HepG2 (cell line): Measurements from ENCODE around the gene SNX11. TPM values are rescaled to one million over a fixed set of nuclear protein-coding genes. Genes with fewer than 3 reads are reported as not detected.

Experiments
- ATAC-seq: fragments of 200-7000 bp; cut with Tn5 transposase; 3 replicates; pipeline ENCODE4 v1.9.1; 2020; ENCODE audit warnings: mild to moderate bottlenecking, moderate library complexity
- BruUV-seq: library from RNA; stranded (reverse); fragments of 400-500 nt; replicated peaks from 2 replicates; lab custom pipeline; 2021; lab: Mats Ljungman, UMichigan
- CTCF ChIA-PET: fragments of 300-600 bp; formaldehyde crosslinking; extraction: SDS; loops from one replicate; lab custom pipeline; 2021; ENCODE audit warnings: low total read pairs, inconsistent platforms, low intra/inter-chr PET ratio; lab: Yijun Ruan, JAX
- POLR2A ChIA-PET: fragments of 350-600 bp; sonication (Branson Sonifier 250); formaldehyde crosslinking; loops from one replicate; lab custom pipeline; 2020; ENCODE audit warnings: antibody characterized with exemption, inconsistent platforms; lab: Yijun Ruan, JAX
- DNase-seq: peaks from one replicate; pipeline ENCODE4 v3.0.0-alpha.2; 2015; ENCODE audit warnings: low spot score
- FAIRE-seq: peaks from 3 replicates; lab custom pipeline; 2011; peaks lifted over from hg19 to GRCh38; lab: Jason Lieb, UNC
- H2AFZ ChIP-seq: one replicate; pipeline ENCODE4 v1.6.1; 2011; ENCODE audit warnings: low read length, inconsistent platforms
- H3K27ac ChIP-seq: fragments of 300-600 bp; 3 replicates; pipeline ENCODE4 v1.8.0; 2011; ENCODE audit warnings: mixed run types, mild to moderate bottlenecking, mixed read lengths, low read length, inconsistent platforms; ENCODE audit not compliant: insufficient read depth; ENCODE audit errors: extremely low read length
- H3K27me3 ChIP-seq, 2 experiments: fragments of 200-600 bp in 1 of 2; 2 replicates in 1 of 2; 3 replicates in 1 of 2; pipeline versions ENCODE4 v1.6.0 to v1.8.0; 2011; ENCODE audit warnings: low read length in 2 of 2, mild to moderate bottlenecking in 2 of 2, moderate library complexity in 2 of 2, inconsistent platforms in 1 of 2; ENCODE audit not compliant: insufficient read depth in 2 of 2, control insufficient read depth in 1 of 2
- H3K36me3 ChIP-seq, 2 experiments: fragments of 200-600 bp in 1 of 2; replicated peaks in 1 of 2; 2 replicates in 1 of 2; 3 replicates in 1 of 2; pipeline versions ENCODE4 v1.5.1 to v1.8.0; 2011; ENCODE audit warnings: low read length in 2 of 2, inconsistent platforms in 1 of 2; ENCODE audit not compliant: insufficient read depth in 2 of 2, control insufficient read depth in 1 of 2
- H3K4me1 ChIP-seq: 2 replicates; pipeline ENCODE4 v1.5.1; 2012; ENCODE audit warnings: low read length, inconsistent platforms; ENCODE audit not compliant: insufficient read depth
- H3K4me2 ChIP-seq: 2 replicates; pipeline ENCODE4 v1.6.0; 2011; ENCODE audit warnings: low read depth, low read length, inconsistent platforms
- H3K4me3 ChIP-seq, 3 experiments: fragments of 200-600 bp in 1 of 3; sonication (generic), shearing (Covaris generic) in 1 of 3; replicated peaks in 1 of 3; 2 replicates each; pipeline ENCODE4 v1.5.1; 2011 to 2016; ENCODE audit warnings: low read length in 3 of 3, inconsistent platforms in 2 of 3, low read depth in 2 of 3, mild to moderate bottlenecking in 2 of 3, control low read depth in 1 of 3, mixed read lengths in 1 of 3; ENCODE audit not compliant: insufficient read depth in 1 of 3
- H3K79me2 ChIP-seq: one replicate; pipeline ENCODE4 v1.6.1; 2011; ENCODE audit warnings: low read length, inconsistent platforms; ENCODE audit not compliant: insufficient read depth
- H3K9ac ChIP-seq: 2 replicates; pipeline ENCODE4 v1.6.0; 2011; ENCODE audit warnings: mild to moderate bottlenecking, low read depth, low read length, inconsistent platforms; ENCODE audit not compliant: insufficient read depth
- H3K9me3 ChIP-seq: 2 replicates; pipeline ENCODE4 v1.5.1; 2012; ENCODE audit warnings: mild to moderate bottlenecking, low read length
- H4K20me1 ChIP-seq: 2 replicates; pipeline ENCODE4 v1.6.0; 2011; ENCODE audit warnings: inconsistent platforms, mild to moderate bottlenecking, low read length, moderate library complexity; ENCODE audit not compliant: insufficient read depth
- DMAP1 ChIP-seq: IDR thresholded peaks from 2 replicates; pipeline ENCODE4 v1.6.1; 2016
- FIP1L1 ChIP-seq: fragments of 200-400 bp; formaldehyde crosslinking; IDR thresholded peaks from 2 replicates; pipeline ENCODE4 v1.6.1; 2018; ENCODE audit warnings: low read depth, mild to moderate bottlenecking, low read length, moderate library complexity, borderline replicate concordance; ENCODE audit not compliant: insufficient read depth
- FOXA1 ChIP-seq, 2 experiments: fragments of 450-650 bp in 1 of 2; sonication (generic) in 1 of 2; formaldehyde crosslinking in 1 of 2; IDR thresholded peaks; 2 replicates each; pipeline versions ENCODE4 v1.4.0 to v1.6.1; 2016 to 2020; ENCODE audit warnings: missing genetic modification reagents in 1 of 2
- HNF4A ChIP-seq: sonication (generic); formaldehyde crosslinking; IDR thresholded peaks from 2 replicates; pipeline ENCODE4 v1.4.0; 2020; ENCODE audit warnings: missing genetic modification reagents
- HNRNPLL ChIP-seq: fragments of 200-400 bp; formaldehyde crosslinking; IDR thresholded peaks from 2 replicates; pipeline ENCODE4 v1.6.1; 2017; ENCODE audit warnings: mild to moderate bottlenecking, low read depth, low read length; ENCODE audit not compliant: poor library complexity, severe bottlenecking
- KDM3A ChIP-seq: IDR thresholded peaks from 2 replicates; pipeline ENCODE4 v1.6.1; 2018; ENCODE audit warnings: low read depth, missing compliant biosample characterization
- MAX ChIP-seq: IDR thresholded peaks from 2 replicates; pipeline ENCODE4 v1.6.1; 2012; ENCODE audit warnings: inconsistent platforms
- MYNN ChIP-seq: sonication (generic); formaldehyde crosslinking; IDR thresholded peaks from 2 replicates; pipeline ENCODE4 v1.4.0; 2020; ENCODE audit warnings: mild to moderate bottlenecking, low read depth, missing genetic modification reagents
- RBFOX2 ChIP-seq: fragments of 200-400 bp; formaldehyde crosslinking; IDR thresholded peaks from 2 replicates; pipeline ENCODE4 v1.6.1; 2017; ENCODE audit warnings: low read depth, mild to moderate bottlenecking, low read length
- TERF1 ChIP-seq: sonication (generic); formaldehyde crosslinking; IDR thresholded peaks from 2 replicates; pipeline ENCODE4 v1.8.0; 2022; ENCODE audit warnings: mild to moderate bottlenecking, missing genetic modification reagents, moderate library complexity
- ZNF224 ChIP-seq: sonication (generic); formaldehyde crosslinking; IDR thresholded peaks from 2 replicates; pipeline ENCODE4 v1.5.0; 2020; ENCODE audit warnings: mild to moderate bottlenecking, missing genetic modification reagents
- ZNF275 ChIP-seq: sonication (generic); formaldehyde crosslinking; IDR thresholded peaks from 2 replicates; pipeline ENCODE4 v1.8.0; 2022; ENCODE audit warnings: missing genetic modification reagents, mild to moderate bottlenecking, inconsistent platforms, borderline replicate concordance
- ZNF772 ChIP-seq: sonication (generic); formaldehyde crosslinking; IDR thresholded peaks from 2 replicates; pipeline ENCODE4 v1.5.0; 2020; ENCODE audit warnings: mild to moderate bottlenecking, missing genetic modification reagents
- ZNF776 ChIP-seq: sonication (generic); formaldehyde crosslinking; IDR thresholded peaks from 2 replicates; pipeline ENCODE4 v1.4.0; 2020; ENCODE audit warnings: mild to moderate bottlenecking, missing genetic modification reagents
- WGBS: methylation state at CpG from one replicate; pipeline ENCODE4 v1.1.6; 2017; ENCODE audit warnings: low lambda C conversion rate; 5-methylcytosine and 5-hydroxymethylcytosine counted together
- in situ Hi-C: cut with HindIII; loops from 2 replicates; pipeline ENCODE4 v1.10.0; 2017; ENCODE audit warnings: low pct_unique_long_range_greater_than_20kb; ENCODE audit not compliant: extremely low pct_ligation_motif_present
- intact Hi-C: fragments of 100-400 bp; cut with micrococcal nuclease; formaldehyde crosslinking; loops from one replicate; pipeline ENCODE4 v1.10.0; 2022; ENCODE audit not compliant: unreplicated experiment
- polyA plus RNA-seq, 8 experiments: library from polyadenylated mRNA; depleted of rRNA in 3 of 8; stranded (reverse) in 7 of 8; unstranded in 1 of 8; fragments of >200 nt; fragmentation: Illumina TruSeq in 4 of 8; extraction: Trizol in 4 of 8; gene quantifications; 2 replicates each; pipeline versions ENCODE4 v1.2.1 to v1.2.3, GENCODE V29; 2011 to 2016; ENCODE audit warnings: low read depth in 4 of 8, missing spikeins in 1 of 8, mixed read lengths in 1 of 8; ENCODE audit not compliant: insufficient read depth in 1 of 8
- total RNA-seq, 5 experiments: library from RNA; depleted of rRNA; stranded (reverse); fragments of >200 nt; fragmentation: Illumina TruSeq; extraction: Trizol; gene quantifications; 2 replicates each; pipeline ENCODE4 v1.2.3, GENCODE V29; 2016; ENCODE audit warnings: low read depth in 1 of 5
- TF ChIP-seq, protein P1 (sequence below): sonication (generic); formaldehyde crosslinking; IDR thresholded peaks from 2 replicates; pipeline ENCODE4 v1.4.0; 2020; ENCODE audit warnings: mild to moderate bottlenecking, missing genetic modification reagents
- TF ChIP-seq, protein P2 (sequence below): sonication (generic); formaldehyde crosslinking; IDR thresholded peaks from 2 replicates; pipeline ENCODE4 v1.8.1; 2022; ENCODE audit warnings: low read depth, mild to moderate bottlenecking, missing genetic modification reagents

Gene SNX11
- total and polyA plus RNA-seq, 2 of the 13 experiments (the other 11 are each of a cell fraction or from before 2014, with no cell fraction given), result 12.9 to 14.0 TPM

DNA sequence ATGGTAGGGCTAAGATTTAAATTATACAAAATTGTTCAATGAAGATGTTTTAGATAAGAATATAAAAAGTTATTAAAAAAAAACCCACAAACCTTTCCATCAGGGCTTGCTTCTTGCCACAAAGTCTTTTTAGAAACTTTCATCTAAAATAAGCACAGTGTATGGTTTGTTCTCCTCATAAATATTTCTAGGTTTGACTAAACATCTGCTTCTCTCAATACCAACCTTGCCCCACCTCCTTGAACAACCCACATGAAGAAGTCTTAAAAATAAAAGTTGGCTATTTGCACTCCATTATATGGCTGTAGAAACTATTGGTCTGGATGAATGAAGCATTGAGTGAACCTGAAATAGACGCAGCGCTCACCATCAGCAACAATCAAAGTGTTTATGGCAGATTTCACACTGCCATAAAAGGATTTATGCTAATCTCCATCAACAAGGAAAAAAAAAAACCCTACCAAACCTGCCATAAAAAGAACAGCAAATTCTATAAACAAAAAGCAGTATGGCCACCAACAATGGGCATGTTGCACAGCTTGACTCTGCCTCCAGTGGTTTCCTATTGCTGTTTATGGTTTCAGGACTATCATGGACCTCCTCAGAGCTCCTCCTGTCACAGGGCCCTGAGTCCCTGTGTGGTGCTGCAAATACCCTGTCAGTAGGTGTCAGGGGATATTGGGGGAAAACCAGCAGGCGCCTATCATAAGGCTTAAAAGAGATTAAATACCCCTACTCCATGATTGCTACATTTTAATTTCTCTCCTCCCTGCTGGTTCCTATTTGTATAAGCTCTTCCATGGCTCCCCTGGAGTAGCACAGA, 37.6 kb downstream of the SNX11 start:
- in situ Hi-C loops (no loop called here), intact Hi-C loops (no loop called here)
- no peak for DNase-seq
- Histone ChIP-seq H4K20me1 (no peaks in the 10 kb centered on the region), H3K4me2 (no peak overlapping the region), H3K9ac (no peak overlapping the region), H3K4me1 (no peaks in the 10 kb centered on the region), H3K79me2 (no peaks in the 10 kb centered on the region), H3K27ac (no peak overlapping the region), H3K27me3 (peaks cover 0 to 26% of the 10 kb centered on the region in 2 experiments; a peak in 3 of 5 replicates), H3K36me3 (no peaks in the 10 kb centered on the region), H3K4me3 (no peak overlapping the region), H2AFZ (no peak overlapping the region), H3K9me3 (no peaks in the 10 kb centered on the region)
- ChIA-PET POLR2A (no interaction called here), CTCF (no interaction called here)
- no peak for FAIRE-seq
- no TSS peak for BruUV-seq
- WGBS, result 93% methylated on average over 3 of the region's 3 CpGs
- no peak for ATAC-seq
- TF ChIP-seq ZNF776 (CRISPR knock-in tag) (no peak), ZNF772 (CRISPR knock-in tag) (no peak), KDM3A (no peak), MYNN (CRISPR knock-in tag) (no peak), RBFOX2 (no peak), HNRNPLL (no peak), FIP1L1 (no peak), HNF4A (CRISPR knock-in tag) (no peak), ZNF275 (CRISPR knock-in tag) (no peak), MAX (no peak), DMAP1 (no peak), ZNF224 (CRISPR knock-in tag) (no peak), FOXA1 (IDR thresholded peaks at IDR 0.05) (no peak), FOXA1 (CRISPR knock-in tag; IDR thresholded peaks at IDR 0.05) (no peak), TERF1 (CRISPR knock-in tag) (no peak)
- TF ChIP-seq, protein P1, sequence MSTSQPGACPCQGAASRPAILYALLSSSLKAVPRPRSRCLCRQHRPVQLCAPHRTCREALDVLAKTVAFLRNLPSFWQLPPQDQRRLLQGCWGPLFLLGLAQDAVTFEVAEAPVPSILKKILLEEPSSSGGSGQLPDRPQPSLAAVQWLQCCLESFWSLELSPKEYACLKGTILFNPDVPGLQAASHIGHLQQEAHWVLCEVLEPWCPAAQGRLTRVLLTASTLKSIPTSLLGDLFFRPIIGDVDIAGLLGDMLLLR, result no peak
- TF ChIP-seq, protein P2, sequence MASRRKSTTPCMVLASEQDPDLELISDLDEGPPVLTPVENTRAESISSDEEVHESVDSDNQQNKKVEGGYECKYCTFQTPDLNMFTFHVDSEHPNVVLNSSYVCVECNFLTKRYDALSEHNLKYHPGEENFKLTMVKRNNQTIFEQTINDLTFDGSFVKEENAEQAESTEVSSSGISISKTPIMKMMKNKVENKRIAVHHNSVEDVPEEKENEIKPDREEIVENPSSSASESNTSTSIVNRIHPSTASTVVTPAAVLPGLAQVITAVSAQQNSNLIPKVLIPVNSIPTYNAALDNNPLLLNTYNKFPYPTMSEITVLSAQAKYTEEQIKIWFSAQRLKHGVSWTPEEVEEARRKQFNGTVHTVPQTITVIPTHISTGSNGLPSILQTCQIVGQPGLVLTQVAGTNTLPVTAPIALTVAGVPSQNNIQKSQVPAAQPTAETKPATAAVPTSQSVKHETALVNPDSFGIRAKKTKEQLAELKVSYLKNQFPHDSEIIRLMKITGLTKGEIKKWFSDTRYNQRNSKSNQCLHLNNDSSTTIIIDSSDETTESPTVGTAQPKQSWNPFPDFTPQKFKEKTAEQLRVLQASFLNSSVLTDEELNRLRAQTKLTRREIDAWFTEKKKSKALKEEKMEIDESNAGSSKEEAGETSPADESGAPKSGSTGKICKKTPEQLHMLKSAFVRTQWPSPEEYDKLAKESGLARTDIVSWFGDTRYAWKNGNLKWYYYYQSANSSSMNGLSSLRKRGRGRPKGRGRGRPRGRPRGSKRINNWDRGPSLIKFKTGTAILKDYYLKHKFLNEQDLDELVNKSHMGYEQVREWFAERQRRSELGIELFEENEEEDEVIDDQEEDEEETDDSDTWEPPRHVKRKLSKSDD, result no peak
